BE2C (cell line): Measurements from ENCODE around the gene MED29.

Source experiments
- DNase-seq: peaks from one replicate; pipeline ENCODE4 v3.0.0-alpha.2; 2020
- H3K27me3 ChIP-seq: fragments of 250-450 bp; sonication (Bioruptor Pico); 2 replicates; pipeline ENCODE4 v1.5.1; 2020; ENCODE audit warnings: mild to moderate bottlenecking
- H3K36me3 ChIP-seq: fragments of 250-450 bp; sonication (Bioruptor Pico); 2 replicates; pipeline ENCODE4 v1.5.1; 2020; ENCODE audit warnings: mild to moderate bottlenecking
- H3K4me1 ChIP-seq: fragments of 250-450 bp; sonication (Bioruptor Pico); 2 replicates; pipeline ENCODE4 v1.5.1; 2020
- H3K4me3 ChIP-seq: 2 replicates; pipeline ENCODE4 v1.5.1; 2011; ENCODE audit warnings: low read depth, low read length
- H3K9me3 ChIP-seq: fragments of 250-450 bp; sonication (Bioruptor Pico); 2 replicates; pipeline ENCODE4 v1.5.1; 2020
- TF ChIP-seq, protein P1 (sequence below): IDR thresholded peaks from 2 replicates; pipeline ENCODE4 v1.5.1; 2012; ENCODE audit warnings: mild to moderate bottlenecking, low read depth, low read length

Gene MED29

DNA sequence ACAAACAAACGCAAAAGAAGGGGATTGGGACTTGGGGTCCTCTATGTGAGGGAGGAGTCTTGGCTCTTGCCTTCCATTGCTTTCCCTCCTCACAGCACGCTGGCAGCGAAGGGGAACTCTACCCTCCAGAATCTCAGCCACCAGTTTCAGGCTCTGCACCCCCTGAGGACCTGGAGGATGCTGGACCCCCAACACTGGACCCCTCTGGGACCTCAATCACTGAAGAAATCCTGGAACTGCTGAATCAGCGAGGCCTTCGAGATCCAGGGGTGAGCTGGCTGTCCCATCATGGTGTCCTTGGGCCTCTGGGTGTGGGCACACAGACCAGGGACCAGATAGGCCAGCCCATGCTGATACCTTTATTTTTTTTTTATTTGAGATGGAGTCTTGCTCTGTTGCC lies 30.8 kb downstream of the MED29 start:
- TF ChIP-seq, protein P1, sequence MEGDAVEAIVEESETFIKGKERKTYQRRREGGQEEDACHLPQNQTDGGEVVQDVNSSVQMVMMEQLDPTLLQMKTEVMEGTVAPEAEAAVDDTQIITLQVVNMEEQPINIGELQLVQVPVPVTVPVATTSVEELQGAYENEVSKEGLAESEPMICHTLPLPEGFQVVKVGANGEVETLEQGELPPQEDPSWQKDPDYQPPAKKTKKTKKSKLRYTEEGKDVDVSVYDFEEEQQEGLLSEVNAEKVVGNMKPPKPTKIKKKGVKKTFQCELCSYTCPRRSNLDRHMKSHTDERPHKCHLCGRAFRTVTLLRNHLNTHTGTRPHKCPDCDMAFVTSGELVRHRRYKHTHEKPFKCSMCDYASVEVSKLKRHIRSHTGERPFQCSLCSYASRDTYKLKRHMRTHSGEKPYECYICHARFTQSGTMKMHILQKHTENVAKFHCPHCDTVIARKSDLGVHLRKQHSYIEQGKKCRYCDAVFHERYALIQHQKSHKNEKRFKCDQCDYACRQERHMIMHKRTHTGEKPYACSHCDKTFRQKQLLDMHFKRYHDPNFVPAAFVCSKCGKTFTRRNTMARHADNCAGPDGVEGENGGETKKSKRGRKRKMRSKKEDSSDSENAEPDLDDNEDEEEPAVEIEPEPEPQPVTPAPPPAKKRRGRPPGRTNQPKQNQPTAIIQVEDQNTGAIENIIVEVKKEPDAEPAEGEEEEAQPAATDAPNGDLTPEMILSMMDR = no peak
- Histone ChIP-seq H3K9me3 (no peaks in the 10 kb centered on the region), H3K27me3 (no peaks in the 10 kb centered on the region), H3K4me1 (no peaks in the 10 kb centered on the region), H3K36me3 (peaks cover 29% of the 10 kb centered on the region), H3K4me3 (no peak overlapping the region)
- no peak for DNase-seq

DNA sequence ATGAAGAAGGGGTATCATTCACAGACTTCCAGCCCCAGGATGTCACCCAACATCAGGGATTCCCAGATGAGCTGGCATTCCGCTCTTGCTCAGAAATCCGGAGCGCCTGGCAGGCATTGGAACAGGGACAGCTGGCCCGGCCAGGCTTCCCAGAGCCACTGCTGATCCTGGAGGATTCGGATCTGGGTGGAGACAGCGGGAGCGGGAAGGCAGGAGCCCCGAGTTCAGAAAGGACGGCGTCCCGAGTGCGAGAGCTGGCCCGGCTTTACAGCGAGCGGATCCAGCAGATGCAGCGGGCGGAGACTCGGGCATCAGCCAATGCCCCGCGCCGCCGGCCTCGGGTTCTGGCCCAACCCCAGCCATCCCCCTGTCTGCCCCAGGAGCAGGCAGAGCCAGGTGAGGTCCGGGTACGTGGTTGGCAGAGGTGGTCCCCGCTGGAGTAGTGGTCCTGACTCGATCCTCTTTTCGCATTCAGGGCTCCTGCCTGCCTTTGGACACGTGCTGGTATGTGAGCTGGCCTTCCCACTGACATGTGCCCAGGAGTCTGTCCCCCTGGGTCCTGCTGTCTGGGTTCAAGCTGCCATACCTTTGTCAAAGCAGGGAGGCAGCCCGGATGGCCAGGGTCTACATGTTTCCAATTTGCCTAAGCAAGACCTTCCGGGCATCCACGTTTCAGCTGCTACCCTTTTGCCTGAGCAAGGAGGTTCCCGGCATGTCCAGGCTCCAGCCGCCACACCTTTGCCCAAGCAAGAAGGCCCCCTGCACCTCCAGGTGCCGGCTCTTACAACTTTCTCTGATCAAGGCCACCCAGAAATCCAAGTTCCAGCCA lies 32.3 kb downstream of the MED29 start:
- TF ChIP-seq, protein P1 = no peak
- Histone ChIP-seq H3K27me3 (no peaks in the 10 kb centered on the region), H3K36me3 (peaks cover 28% of the 10 kb centered on the region), H3K4me3 (no peak overlapping the region), H3K9me3 (no peaks in the 10 kb centered on the region), H3K4me1 (no peaks in the 10 kb centered on the region)
- DNase-seq = no peak

DNA sequence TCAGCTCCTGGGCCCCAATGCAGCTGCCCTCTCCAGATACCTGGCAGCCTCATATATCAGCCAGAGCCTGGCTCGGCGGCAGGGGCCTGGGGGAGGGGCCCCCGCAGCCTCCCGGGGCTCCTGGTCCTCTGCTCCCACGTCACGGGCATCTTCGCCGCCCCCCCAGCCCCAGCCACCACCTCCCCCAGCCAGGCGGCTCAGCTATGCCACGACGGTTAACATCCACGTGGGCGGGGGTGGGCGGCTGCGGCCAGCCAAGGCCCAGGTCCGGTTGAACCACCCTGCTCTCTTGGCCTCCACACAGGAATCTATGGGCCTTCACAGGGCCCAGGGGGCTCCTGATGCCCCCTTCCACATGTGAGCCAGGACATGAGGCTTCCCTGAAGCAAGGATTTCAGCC lies 33.8 kb downstream of the MED29 start:
- Histone ChIP-seq H3K36me3 (peaks cover 19% of the 10 kb centered on the region), H3K27me3 (no peaks in the 10 kb centered on the region), H3K4me1 (no peaks in the 10 kb centered on the region), H3K9me3 (no peaks in the 10 kb centered on the region), H3K4me3 (no peak overlapping the region)
- no peak for DNase-seq
- TF ChIP-seq, protein P1 = no peak

DNA sequence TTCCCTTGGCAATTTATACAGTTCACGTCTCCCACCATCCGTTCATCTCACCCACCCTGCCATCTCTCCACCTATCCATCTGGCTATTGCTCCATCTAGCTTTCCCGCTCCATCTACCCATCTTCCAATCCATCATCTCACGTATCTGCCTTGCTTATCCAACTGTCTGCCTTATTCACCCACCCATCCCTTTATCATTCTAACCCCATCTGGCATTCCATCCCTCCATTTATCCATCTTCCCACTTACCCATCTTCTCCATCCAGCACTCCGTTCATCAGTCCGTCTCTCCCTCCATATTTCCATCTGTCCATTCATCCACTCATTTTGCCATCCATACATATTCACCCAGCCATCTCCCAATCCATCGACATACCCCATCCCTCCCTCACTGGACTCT lies 34.6 kb downstream of the MED29 start:
- TF ChIP-seq, protein P1 = no peak
- Histone ChIP-seq H3K9me3 (no peaks in the 10 kb centered on the region), H3K27me3 (no peaks in the 10 kb centered on the region), H3K4me3 (no peak overlapping the region), H3K36me3 (peaks cover 19% of the 10 kb centered on the region), H3K4me1 (no peaks in the 10 kb centered on the region)
- no peak for DNase-seq

DNA sequence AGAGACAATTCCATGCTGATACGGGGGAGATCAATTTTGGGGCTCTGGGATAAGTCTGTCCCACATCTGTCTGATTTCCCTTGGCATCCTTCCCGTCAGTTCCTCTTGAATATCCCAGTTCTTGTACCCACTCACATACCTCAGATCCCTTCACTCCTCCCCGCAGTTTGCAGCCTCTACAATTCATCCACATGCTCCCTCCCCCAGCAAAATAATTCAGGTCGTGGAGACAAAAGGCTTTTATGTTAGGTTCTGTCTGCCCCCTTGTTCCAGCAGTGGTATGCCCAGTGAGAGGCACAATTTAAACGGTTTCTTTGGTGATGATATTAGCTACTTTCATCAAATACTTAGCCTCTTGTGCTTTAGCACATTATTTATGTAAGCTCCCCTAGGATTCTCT lies 35.0 kb downstream of the MED29 start:
- H3K36me3 ChIP-seq = peaks cover 19% of the 10 kb centered on the region
- no peaks in the 10 kb centered on the region for H3K4me1 ChIP-seq
- no peaks in the 10 kb centered on the region for H3K9me3 ChIP-seq

DNA sequence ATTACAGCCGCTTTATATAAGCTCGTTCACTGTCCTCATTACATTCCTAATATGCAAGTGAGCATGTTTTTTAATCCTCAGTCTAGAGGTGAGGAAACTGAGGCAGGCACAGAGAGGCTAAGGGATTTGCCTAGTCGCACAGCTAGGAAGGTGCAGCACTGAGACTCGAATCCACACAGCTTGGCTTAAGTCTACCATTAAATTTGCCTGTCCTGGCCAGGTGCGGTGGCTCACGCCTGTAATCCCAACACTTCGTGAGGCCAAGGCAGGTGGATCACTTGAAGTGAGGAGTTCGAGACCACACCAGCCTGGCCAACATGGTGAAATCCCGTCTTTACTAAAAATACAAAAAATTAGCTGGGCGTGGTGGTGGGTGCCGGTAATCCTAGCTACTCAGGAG lies 36.5 kb downstream of the MED29 start:
- TF ChIP-seq, protein P1 = no peak
- H3K4me1 ChIP-seq = no peaks in the 10 kb centered on the region
- DNase-seq = no peak
- no peak overlapping the region for H3K4me3 ChIP-seq
- H3K9me3 ChIP-seq = no peaks in the 10 kb centered on the region
- no peaks in the 10 kb centered on the region for H3K27me3 ChIP-seq
- H3K36me3 ChIP-seq = peaks cover 22% of the 10 kb centered on the region

More for the DNA sequence above, 35.0 kb downstream of the MED29 start:
- TF ChIP-seq, protein P1 = no peak
- no peak for DNase-seq
- Histone ChIP-seq H3K27me3 (no peaks in the 10 kb centered on the region), H3K4me3 (no peak overlapping the region)
